NOMO-1 treated with DMSO at 0.1 percent for 48 hours (cell line): Measurements from ENCODE around the gene ADNP.

Experiments
- DNase-seq: peaks from one replicate; lab custom pipeline; 2025; ENCODE audit not compliant: unreplicated experiment; lab: John Stamatoyannopoulos, UW

The ADNP gene

GRCh38 chr20:50874111-50874757 lies 57.0 kb downstream of the ADNP start:
- no peak for DNase-seq

- DNase-seq: no peak
These were observed 57.7 kb downstream of the ADNP start for GRCh38 chr20:50873585-50873984.

- no peak for DNase-seq
These were observed 58.4 kb downstream of the ADNP start for GRCh38 chr20:50872560-50873425.

GRCh38 chr20:50870561-50871161 lies 60.6 kb downstream of the ADNP start:
- no peak for DNase-seq

GRCh38 chr20:50868509-50869495 lies 62.4 kb downstream of the ADNP start:
- no peak for DNase-seq

GRCh38 chr20:50867805-50868204 lies 63.4 kb downstream of the ADNP start:
- DNase-seq: no peak

DNA sequence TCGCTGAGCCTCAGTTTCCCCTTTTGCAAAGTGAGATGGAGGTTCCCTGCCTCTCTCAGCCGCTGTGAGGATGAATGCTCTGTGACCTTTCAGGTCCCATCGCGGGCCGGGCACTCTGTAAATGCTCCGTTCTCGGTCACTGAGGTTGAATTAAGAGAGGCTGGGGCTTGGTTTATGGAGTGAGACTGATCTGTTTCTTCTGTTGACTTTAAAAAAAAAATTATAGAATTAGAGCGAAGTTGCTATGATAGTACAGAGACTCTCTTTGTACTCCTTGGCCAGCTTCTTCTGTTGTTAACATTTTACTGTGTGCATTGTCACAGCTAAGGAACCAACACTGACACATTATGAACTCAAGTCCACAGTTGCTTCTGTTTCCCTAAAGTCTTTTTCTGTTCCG lies 64.4 kb downstream of the ADNP start:
- no peak for DNase-seq

DNA sequence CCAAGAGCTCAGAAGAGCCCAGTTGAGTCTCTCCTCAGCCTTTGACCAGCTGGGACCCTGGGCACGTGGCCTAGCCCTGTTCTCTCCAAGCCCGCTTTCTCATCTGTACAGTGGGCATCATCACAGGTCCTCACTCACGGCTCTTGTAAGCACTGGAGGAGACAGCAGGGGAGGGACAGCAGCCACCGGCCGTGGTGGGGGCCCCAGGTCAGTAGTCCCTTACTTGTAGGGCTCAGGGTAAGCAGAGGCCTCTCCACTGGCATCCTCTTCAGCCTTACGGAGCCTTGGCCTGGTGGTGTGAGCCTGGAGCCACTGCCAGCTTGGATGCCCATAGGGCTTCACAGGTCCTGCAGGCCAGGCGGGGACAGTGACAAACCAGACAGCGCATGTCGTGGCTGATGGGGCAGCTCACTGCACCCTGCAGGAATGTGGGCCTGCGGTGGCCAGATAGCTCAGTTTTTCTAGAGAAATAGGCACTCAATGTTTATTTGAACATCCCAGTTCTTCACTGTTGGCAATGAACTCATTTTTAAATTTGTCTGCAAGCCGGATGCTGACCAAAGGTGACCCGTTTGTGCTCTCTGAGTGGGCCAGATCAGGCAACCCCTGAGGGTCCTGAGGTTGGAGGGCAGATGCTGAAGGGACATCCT lies 65.1 kb downstream of the ADNP start:
- no peak for DNase-seq

- no peak for DNase-seq
These were observed 65.6 kb downstream of the ADNP start for GRCh38 chr20:50865591-50865990.

GRCh38 chr20:50865114-50865513 lies 66.1 kb downstream of the ADNP start:
- DNase-seq: no peak

GRCh38 chr20:50862546-50862945 lies 68.7 kb downstream of the ADNP start:
- DNase-seq: no peak

- DNase-seq: no peak
These were observed 70.2 kb downstream of the ADNP start for GRCh38 chr20:50861012-50861411.

DNA sequence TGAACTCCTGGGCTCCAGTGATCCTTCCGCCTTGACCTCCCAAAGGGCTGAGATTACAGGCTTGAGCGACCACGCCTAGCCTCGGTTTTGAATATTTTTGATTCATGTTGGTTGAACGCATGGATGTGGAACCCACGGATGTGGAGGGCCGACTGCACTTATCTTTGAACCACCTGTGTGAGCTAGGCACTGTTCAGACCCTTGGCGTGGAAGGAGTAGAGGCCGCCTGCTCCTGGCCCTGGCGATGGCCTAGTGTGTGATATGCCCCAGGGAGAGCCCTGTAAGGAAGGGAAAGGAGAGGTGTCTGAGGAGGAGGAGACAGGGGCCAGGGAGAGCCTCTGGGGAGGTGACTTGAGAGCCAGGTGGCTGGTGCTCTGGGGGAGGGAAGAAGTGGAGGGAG lies 72.1 kb downstream of the ADNP start:
- no peak for DNase-seq

- DNase-seq: no peak
These were observed 72.7 kb downstream of the ADNP start for GRCh38 chr20:50858525-50858924.

GRCh38 chr20:50857348-50857747 lies 73.9 kb downstream of the ADNP start:
- DNase-seq: no peak

DNA sequence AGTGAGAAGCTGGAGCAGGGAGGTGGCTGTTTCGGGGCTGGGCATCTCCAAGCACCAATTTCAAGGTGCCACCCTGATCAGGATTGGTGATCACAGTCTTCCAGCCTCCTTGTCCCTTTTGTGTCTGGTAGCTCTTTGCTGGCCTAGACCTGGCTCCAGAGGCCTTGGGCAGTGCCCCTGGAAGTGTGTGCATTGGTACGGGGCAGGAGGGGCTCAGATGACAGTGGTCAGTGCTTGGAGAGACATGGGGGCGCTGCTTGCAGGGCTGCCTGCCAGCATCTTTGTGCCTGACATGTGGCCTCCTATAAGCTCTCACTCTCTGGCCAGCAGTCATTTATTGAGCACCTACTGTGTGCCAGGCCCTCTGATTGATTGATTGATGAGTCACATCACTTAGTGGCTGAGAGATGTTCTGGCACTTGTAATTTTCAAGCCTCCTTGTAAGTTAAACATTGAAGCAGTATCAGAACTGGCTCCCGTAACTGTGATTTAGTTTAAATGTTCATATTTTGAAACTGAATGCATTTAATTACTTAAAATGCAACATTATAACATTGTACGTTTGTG lies 74.7 kb downstream of the ADNP start:
- no peak for DNase-seq

DNA sequence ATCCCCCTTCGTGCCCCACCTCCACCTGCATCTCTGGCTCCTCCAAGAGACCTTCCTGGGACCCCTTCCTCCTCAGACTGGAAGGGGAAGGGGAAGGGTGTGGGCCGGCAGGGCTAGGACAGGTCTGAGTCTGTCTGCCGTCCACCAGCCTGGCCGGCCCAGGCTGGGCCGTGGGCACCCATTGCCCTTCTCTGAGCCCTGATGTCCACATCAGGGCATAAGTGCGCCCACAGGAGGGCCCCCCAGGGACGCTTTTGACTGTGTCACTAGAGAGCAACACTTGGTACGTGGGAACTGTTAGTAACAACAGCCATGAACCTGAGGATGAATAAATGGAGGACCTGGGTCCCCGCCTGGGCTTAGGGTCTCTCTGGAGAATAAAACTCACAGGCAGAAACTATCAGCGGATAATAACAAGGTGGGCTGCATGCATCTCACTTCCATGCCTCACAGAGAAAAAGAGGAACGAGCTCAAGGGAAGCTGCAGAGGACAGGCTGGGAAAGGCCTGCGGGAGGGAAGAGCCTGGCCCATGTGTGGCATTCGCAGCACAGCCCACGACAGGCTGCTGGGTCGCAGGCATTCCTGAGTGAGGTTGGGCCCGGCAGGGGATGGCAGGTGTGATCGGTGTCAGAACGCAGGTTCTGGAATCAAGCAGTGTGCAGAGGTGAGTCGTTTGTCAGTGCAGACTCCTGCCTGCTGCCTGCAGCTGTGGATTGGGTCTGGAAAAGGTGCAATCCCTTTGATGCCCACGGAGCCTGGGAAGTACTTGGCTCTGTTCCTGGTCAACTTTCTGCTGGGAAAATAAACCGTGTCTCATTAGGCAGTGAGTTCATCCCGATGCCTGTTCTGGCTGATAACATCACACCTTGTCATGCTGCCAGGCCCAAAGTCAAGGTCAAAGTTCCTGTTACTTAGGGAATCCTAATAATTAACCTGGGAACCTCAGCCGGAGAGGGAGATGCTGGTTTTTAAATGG lies 75.5 kb downstream of the ADNP start:
- no peak for DNase-seq

GRCh38 chr20:50854506-50855249 lies 76.6 kb downstream of the ADNP start:
- DNase-seq: no peak
